GM19467 (cell line): ENCODE measurements around the gene LRIG1.

Experiments used
- ATAC-seq: cut with Tn5 transposase; IDR thresholded peaks from one replicate; pipeline ENCODE4 v1.9.1; 2021; ENCODE audit warnings: mild to moderate bottlenecking, moderate library complexity; ENCODE audit not compliant: unreplicated experiment

Gene LRIG1

GRCh38 chr3:66500576-66501482 is at the start of gene LRIG1:
TSS of gene LRIG1 (minus strand) at chr3:66501022. CDS start at chr3:66500407, 615 bp downstream.
- peak; percentile 96 for ATAC-seq

GRCh38 chr3:66544619-66545429 is 44.0 kb upstream of the LRIG1 start:
- no peak for ATAC-seq

- no peak for ATAC-seq
These were observed 41.3 kb upstream of the LRIG1 start for GRCh38 chr3:66542153-66542552.

GRCh38 chr3:66539466-66539989 is 38.7 kb upstream of the LRIG1 start:
- no peak for ATAC-seq

- no peak for ATAC-seq
These were observed 37.6 kb upstream of the LRIG1 start for GRCh38 chr3:66538390-66538789.

- ATAC-seq, result no peak
These were observed 36.9 kb upstream of the LRIG1 start for GRCh38 chr3:66537735-66538134.

GRCh38 chr3:66536791-66537190 is 36.0 kb upstream of the LRIG1 start:
- no peak for ATAC-seq

- ATAC-seq, result no peak
These were observed 33.6 kb upstream of the LRIG1 start for GRCh38 chr3:66534304-66534845.

- ATAC-seq, result no peak
These were observed 31.8 kb upstream of the LRIG1 start for GRCh38 chr3:66532613-66533012.

- no peak for ATAC-seq
These were observed 31.4 kb upstream of the LRIG1 start for GRCh38 chr3:66532160-66532587.

GRCh38 chr3:66531256-66531655 is 30.4 kb upstream of the LRIG1 start:
- ATAC-seq, result no peak

GRCh38 chr3:66527246-66527645 is 26.4 kb upstream of the LRIG1 start:
- ATAC-seq, result no peak

- no peak for ATAC-seq
These were observed 24.9 kb upstream of the LRIG1 start for GRCh38 chr3:66525771-66526170.

GRCh38 chr3:66520724-66521123 is 19.9 kb upstream of the LRIG1 start:
- ATAC-seq, result no peak

GRCh38 chr3:66518644-66519043 is 17.8 kb upstream of the LRIG1 start:
- ATAC-seq, result no peak

- ATAC-seq, result no peak
These were observed 17.3 kb upstream of the LRIG1 start for GRCh38 chr3:66518126-66518525.

GRCh38 chr3:66517241-66517640 is 16.4 kb upstream of the LRIG1 start:
- no peak for ATAC-seq

GRCh38 chr3:66508461-66508860 is 7.6 kb upstream of the LRIG1 start:
- ATAC-seq, result no peak

GRCh38 chr3:66507423-66508260 is 6.8 kb upstream of the LRIG1 start:
- ATAC-seq, result no peak

GRCh38 chr3:66506154-66506553 is 5.3 kb upstream of the LRIG1 start:
- no peak for ATAC-seq
